ENCODE measurements around the gene PAWR. TPM values are rescaled to one million over a fixed set of nuclear protein-coding genes. Genes with fewer than 3 reads are reported as not detected.

Gene PAWR
- total and polyA plus RNA-seq, 2 of the 13 experiments (the other 11 are each of a cell fraction or from before 2014, with no cell fraction given) = 29.1 to 36.1 TPM

GRCh38 chr12:79549531-79550271, 141.1 kb downstream of the PAWR start (continued):
- TF ChIP-seq ZNF703 (CRISPR knock-in tag; IDR thresholded peaks at IDR 0.05; ENCODE audit: borderline replicate concordance) (no peak), ZNF543 (CRISPR knock-in tag; IDR thresholded peaks at IDR 0.05) (no peak), NFKBIZ (CRISPR knock-in tag; IDR thresholded peaks at IDR 0.05) (no peak; the same call in 1 of the 2 replicates), ZNF292 (CRISPR knock-in tag; IDR thresholded peaks at IDR 0.05; ENCODE audit: borderline replicate concordance, low read depth) (no peak), ZNF24 (IDR thresholded peaks at IDR 0.05) (no peak), NCOR1 (IDR thresholded peaks at IDR 0.05; ENCODE audit: borderline replicate concordance, low read length) (peak; percentile 69; the same call in 1 of the 2 replicates), ZNF598 (CRISPR knock-in tag; IDR thresholded peaks at IDR 0.05; ENCODE audit: borderline replicate concordance) (no peak), ZNF296 (CRISPR knock-in tag; conservative IDR thresholded peaks at IDR 0.05) (no peak), ZNF263 (CRISPR knock-in tag; IDR thresholded peaks at IDR 0.05) (no peak), NONO (IDR thresholded peaks at IDR 0.05) (no peak), NONO (CRISPR knock-in tag; conservative IDR thresholded peaks at IDR 0.05) (peak; percentile 49; the same call in 1 of the 2 replicates), THAP7 (CRISPR knock-in tag; IDR thresholded peaks at IDR 0.05) (no peak), GRHL1 (CRISPR knock-in tag; conservative IDR thresholded peaks at IDR 0.05) (no peak), ZNF709 (CRISPR knock-in tag; IDR thresholded peaks at IDR 0.05) (no peak), ZMYM4 (CRISPR knock-in tag; IDR thresholded peaks at IDR 0.05) (peak; percentile 58; the same call in 1 of the 2 replicates)
- TF ChIP-seq, protein P1, sequence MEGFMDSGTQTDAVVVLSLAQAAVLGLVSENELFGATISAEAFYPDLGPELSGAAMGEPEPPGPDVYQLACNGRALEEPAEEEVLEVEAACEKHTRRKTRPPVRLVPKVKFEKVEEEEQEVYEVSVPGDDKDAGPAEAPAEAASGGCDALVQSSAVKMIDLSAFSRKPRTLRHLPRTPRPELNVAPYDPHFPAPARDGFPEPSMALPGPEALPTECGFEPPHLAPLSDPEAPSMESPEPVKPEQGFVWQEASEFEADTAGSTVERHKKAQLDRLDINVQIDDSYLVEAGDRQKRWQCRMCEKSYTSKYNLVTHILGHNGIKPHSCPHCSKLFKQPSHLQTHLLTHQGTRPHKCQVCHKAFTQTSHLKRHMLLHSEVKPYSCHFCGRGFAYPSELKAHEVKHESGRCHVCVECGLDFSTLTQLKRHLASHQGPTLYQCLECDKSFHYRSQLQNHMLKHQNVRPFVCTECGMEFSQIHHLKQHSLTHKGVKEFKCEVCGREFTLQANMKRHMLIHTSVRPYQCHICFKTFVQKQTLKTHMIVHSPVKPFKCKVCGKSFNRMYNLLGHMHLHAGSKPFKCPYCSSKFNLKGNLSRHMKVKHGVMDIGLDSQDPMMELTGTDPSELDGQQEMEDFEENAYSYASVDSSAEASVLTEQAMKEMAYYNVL (CRISPR knock-in tag; IDR thresholded peaks at IDR 0.05; ENCODE audit: borderline replicate concordance) = no peak
- TF ChIP-seq, protein P2, sequence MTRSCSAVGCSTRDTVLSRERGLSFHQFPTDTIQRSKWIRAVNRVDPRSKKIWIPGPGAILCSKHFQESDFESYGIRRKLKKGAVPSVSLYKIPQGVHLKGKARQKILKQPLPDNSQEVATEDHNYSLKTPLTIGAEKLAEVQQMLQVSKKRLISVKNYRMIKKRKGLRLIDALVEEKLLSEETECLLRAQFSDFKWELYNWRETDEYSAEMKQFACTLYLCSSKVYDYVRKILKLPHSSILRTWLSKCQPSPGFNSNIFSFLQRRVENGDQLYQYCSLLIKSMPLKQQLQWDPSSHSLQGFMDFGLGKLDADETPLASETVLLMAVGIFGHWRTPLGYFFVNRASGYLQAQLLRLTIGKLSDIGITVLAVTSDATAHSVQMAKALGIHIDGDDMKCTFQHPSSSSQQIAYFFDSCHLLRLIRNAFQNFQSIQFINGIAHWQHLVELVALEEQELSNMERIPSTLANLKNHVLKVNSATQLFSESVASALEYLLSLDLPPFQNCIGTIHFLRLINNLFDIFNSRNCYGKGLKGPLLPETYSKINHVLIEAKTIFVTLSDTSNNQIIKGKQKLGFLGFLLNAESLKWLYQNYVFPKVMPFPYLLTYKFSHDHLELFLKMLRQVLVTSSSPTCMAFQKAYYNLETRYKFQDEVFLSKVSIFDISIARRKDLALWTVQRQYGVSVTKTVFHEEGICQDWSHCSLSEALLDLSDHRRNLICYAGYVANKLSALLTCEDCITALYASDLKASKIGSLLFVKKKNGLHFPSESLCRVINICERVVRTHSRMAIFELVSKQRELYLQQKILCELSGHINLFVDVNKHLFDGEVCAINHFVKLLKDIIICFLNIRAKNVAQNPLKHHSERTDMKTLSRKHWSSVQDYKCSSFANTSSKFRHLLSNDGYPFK (CRISPR knock-in tag; IDR thresholded peaks at IDR 0.05; ENCODE audit: borderline replicate concordance) = no peak
- TF ChIP-seq, protein P3, sequence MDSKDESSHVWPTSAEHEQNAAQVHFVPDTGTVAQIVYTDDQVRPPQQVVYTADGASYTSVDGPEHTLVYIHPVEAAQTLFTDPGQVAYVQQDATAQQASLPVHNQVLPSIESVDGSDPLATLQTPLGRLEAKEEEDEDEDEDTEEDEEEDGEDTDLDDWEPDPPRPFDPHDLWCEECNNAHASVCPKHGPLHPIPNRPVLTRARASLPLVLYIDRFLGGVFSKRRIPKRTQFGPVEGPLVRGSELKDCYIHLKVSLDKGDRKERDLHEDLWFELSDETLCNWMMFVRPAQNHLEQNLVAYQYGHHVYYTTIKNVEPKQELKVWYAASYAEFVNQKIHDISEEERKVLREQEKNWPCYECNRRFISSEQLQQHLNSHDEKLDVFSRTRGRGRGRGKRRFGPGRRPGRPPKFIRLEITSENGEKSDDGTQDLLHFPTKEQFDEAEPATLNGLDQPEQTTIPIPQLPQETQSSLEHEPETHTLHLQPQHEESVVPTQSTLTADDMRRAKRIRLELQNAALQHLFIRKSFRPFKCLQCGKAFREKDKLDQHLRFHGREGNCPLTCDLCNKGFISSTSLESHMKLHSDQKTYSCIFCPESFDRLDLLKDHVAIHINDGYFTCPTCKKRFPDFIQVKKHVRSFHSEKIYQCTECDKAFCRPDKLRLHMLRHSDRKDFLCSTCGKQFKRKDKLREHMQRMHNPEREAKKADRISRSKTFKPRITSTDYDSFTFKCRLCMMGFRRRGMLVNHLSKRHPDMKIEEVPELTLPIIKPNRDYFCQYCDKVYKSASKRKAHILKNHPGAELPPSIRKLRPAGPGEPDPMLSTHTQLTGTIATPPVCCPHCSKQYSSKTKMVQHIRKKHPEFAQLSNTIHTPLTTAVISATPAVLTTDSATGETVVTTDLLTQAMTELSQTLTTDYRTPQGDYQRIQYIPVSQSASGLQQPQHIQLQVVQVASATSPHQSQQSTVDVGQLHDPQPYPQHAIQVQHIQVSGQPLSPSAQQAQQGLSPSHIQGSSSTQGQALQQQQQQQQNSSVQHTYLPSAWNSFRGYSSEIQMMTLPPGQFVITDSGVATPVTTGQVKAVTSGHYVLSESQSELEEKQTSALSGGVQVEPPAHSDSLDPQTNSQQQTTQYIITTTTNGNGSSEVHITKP (CRISPR knock-in tag; IDR thresholded peaks at IDR 0.05; ENCODE audit: low read depth) = no peak
